PC-9 (cell line): Measurements from ENCODE around the gene MACROH2A1.

Experiments used
- CTCF ChIP-seq: fragments of 200-600 bp; sonication (generic); conservative IDR thresholded peaks from 2 replicates; pipeline ENCODE4 v1.6.1; 2017; ENCODE audit warnings: mixed run types, antibody characterized with exemption, mild to moderate bottlenecking, moderate library complexity
- EZH2 ChIP-seq: fragments of 200-600 bp; sonication (generic); IDR thresholded peaks from 2 replicates; pipeline ENCODE4 v1.8.0; 2017; ENCODE audit warnings: antibody characterized with exemption, low read depth

DNA sequence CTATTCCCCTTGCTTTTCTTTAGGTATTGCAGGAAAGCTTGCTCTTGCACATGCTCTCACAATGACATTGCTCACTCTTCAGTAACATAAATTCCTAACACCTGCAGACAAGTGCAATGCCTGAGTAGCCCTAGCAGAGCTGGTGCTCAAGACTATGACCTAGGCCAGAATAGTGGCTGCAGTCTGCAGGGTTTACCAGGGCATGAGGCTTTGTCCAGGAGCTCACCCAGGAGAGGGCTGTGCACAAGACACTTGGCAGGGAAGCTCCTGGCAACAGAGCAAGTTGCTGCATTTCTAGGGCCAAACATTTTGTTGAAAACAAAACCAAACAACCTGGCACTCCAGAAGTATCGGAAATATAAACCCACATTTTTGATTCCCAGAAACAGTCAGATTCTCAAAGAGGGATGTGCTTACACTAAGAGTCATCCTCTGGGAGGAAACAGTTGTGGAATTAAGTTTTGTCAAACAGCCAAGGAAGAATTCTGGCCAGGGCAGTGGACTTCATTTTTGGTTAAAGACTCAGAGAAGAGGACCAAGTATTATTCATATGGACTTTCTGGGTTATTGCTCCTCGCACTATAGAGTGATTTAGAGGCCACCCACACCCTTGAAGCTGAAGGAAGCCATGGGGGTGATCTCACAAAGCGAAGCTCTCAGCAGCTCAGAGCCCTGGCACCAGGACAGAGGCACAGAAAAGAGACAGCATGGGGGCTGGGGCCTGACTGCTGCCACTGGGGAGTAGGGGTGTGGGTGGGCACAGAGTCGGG is 44.9 kb downstream of the MACROH2A1 start:
- TF ChIP-seq CTCF (no peak), EZH2 (no peak)
